Measurements from ENCODE around the gene CORIN. TPM values are rescaled to one million over a fixed set of nuclear protein-coding genes. Genes with fewer than 3 reads are reported as not detected.

Gene CORIN
- total and polyA plus RNA-seq, 2 of the 13 experiments (the other 11 are each of a cell fraction or from before 2014, with no cell fraction given): 0.84 to 1.2 TPM

GRCh38 chr4:47721485-47721884 lies 116.4 kb downstream of the CORIN start:
- Histone ChIP-seq H3K27me3 (ENCODE audit: control insufficient read depth in 1 of 2, insufficient read depth in 2 of 2, low read length in 2 of 2) (peaks cover 0 to 7% of the 10 kb centered on the region in 2 experiments; a peak in 2 of 5 replicates), H3K27ac (ENCODE audit: extremely low read length, insufficient read depth, low read length) (no peak overlapping the region), H3K4me2 (ENCODE audit: low read depth, low read length) (no peak overlapping the region), H3K36me3 (replicated peaks in 1 of 2; ENCODE audit: control insufficient read depth in 1 of 2, insufficient read depth in 2 of 2, low read length in 2 of 2) (no peaks in the 10 kb centered on the region), H2AFZ (ENCODE audit: low read length) (no peak overlapping the region), H4K20me1 (ENCODE audit: insufficient read depth, low read length) (no peaks in the 10 kb centered on the region), H3K9ac (ENCODE audit: insufficient read depth, low read depth, low read length) (no peak overlapping the region), H3K4me3 (replicated peaks in 1 of 3; ENCODE audit: insufficient read depth in 1 of 3, low read depth in 2 of 3, low read length in 3 of 3) (no peak overlapping the region), H3K9me3 (ENCODE audit: low read length) (no peaks in the 10 kb centered on the region), H3K4me1 (ENCODE audit: insufficient read depth, low read length) (no peaks in the 10 kb centered on the region), H3K79me2 (ENCODE audit: insufficient read depth, low read length) (no peaks in the 10 kb centered on the region)
- ATAC-seq (no peak), DNase-seq (ENCODE audit: low spot score) (no peak), FAIRE-seq (no peak)
- intact Hi-C loops (cut with micrococcal nuclease; ENCODE audit: unreplicated experiment) (no loop called here), in situ Hi-C loops (cut with HindIII; ENCODE audit: extremely low pct_ligation_motif_present, low pct_unique_long_range_greater_than_20kb) (loop anchor here (25.0 kb wide), 1 partner anchor 366 kb away; no protein-coding TSS in a partner anchor)
- no TSS peak for BruUV-seq (replicated peaks)
- ChIA-PET CTCF (ENCODE audit: low intra/inter-chr PET ratio, low total read pairs) (no interaction called here), POLR2A (no interaction called here)
- TF ChIP-seq ZFP82 (CRISPR knock-in tag; IDR thresholded peaks at IDR 0.05; ENCODE audit: borderline replicate concordance) (no peak), TOE1 (CRISPR knock-in tag; IDR thresholded peaks at IDR 0.05) (no peak), TBX2 (CRISPR knock-in tag; IDR thresholded peaks at IDR 0.05; ENCODE audit: borderline replicate concordance) (no peak), MED1 (CRISPR knock-in tag; IDR thresholded peaks at IDR 0.05) (no peak), ZNF549 (CRISPR knock-in tag; IDR thresholded peaks at IDR 0.05) (no peak), AFF4 (CRISPR knock-in tag; IDR thresholded peaks at IDR 0.05) (no peak), GLI4 (CRISPR knock-in tag; IDR thresholded peaks at IDR 0.05; ENCODE audit: borderline replicate concordance) (no peak), NPAS2 (CRISPR knock-in tag; IDR thresholded peaks at IDR 0.05; ENCODE audit: borderline replicate concordance) (no peak), RFX3 (CRISPR knock-in tag; IDR thresholded peaks at IDR 0.05) (no peak), NFYC (CRISPR knock-in tag; IDR thresholded peaks at IDR 0.05) (no peak), ZNF44 (CRISPR knock-in tag; IDR thresholded peaks at IDR 0.05) (no peak), ZNF780A (CRISPR knock-in tag; IDR thresholded peaks at IDR 0.05) (no peak), KLF13 (CRISPR knock-in tag; IDR thresholded peaks at IDR 0.05) (no peak), ZNF589 (CRISPR knock-in tag; conservative IDR thresholded peaks at IDR 0.05) (no peak), ZNF724P (CRISPR knock-in tag; IDR thresholded peaks at IDR 0.05; ENCODE audit: borderline replicate concordance) (no peak), ZBTB34 (CRISPR knock-in tag; IDR thresholded peaks at IDR 0.05) (no peak), ZNF564 (CRISPR knock-in tag; IDR thresholded peaks at IDR 0.05) (no peak)
- WGBS (ENCODE audit: low lambda C conversion rate): 64% methylated on average over 6 of the region's 6 CpGs

Data from HepG2 (cell line).